GM21723 (cell line): ENCODE results near the gene OGN.
"Not testable (repeated sequence)": the region's sequence is repeated elsewhere in the genome, so short reads cannot be mapped to it uniquely, and the experiment has no call there.

Source experiments
- ATAC-seq: cut with Tn5 transposase; IDR thresholded peaks from one replicate; pipeline ENCODE4 v1.9.1; 2021; ENCODE audit warnings: mild to moderate bottlenecking, moderate library complexity; ENCODE audit not compliant: unreplicated experiment

The OGN gene, protein sequence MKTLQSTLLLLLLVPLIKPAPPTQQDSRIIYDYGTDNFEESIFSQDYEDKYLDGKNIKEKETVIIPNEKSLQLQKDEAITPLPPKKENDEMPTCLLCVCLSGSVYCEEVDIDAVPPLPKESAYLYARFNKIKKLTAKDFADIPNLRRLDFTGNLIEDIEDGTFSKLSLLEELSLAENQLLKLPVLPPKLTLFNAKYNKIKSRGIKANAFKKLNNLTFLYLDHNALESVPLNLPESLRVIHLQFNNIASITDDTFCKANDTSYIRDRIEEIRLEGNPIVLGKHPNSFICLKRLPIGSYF

DNA sequence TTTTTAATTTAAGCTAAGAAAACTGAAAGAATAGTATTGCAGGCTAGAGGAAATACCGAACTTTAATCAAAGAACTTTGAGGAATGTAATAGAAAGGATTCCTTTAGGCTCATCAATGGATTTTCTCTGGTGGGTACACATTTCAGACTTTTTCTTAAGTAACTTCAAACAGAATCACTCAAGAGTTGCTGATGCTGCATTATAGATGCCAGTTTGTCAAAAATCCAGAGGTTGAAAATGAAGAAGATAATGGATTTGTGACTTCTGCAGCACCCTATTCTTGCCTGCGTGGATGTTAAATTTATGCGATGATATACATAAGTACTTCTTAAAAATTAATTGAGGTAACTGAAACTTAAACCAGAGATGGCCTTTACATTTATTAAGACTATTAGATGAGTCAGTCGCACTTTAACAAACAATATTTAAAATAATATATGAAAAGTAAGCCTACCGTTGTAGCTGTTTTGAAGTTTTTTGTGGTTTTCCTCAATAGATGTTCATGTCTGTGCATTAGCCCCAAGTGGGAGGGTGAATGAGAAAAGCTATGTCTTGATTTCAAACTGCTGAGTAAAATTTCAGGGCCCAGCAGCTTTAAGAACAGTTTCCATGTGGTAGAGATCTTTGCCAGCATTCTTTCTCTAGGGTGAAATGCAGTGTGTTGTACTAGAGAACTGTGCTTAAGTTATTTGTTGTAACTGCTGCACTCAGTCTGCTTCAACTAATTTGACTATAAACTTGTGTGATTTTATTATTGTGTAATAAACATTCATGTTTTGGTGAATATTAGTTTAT, at the start of gene OGN:
Gene OGN, minus strand, starts transcription at position 537 of the 795 bp plus-strand sequence. CDS start 1,171 bp downstream, outside the sequence.
- ATAC-seq, result no peak

DNA sequence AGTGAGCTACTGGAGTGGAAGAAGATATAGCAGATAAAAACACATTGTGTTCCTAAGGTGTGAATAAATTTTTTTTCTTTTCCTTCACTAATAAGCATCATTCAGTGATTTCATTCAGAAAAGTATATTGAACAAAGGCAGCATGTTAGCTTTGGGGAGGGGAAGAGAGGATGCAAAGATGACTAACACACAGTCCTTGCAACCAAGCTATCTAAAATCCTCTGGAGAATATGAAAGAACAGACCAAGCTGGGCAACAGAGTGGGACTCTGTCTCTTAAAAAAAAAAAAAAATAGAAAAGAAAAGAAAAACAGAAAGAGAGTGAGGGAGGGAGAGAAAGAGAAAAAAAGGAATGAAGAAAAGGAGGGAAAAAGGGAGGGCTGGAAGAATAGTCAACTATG, 42.2 kb upstream of the OGN start:
- ATAC-seq, result no peak

DNA sequence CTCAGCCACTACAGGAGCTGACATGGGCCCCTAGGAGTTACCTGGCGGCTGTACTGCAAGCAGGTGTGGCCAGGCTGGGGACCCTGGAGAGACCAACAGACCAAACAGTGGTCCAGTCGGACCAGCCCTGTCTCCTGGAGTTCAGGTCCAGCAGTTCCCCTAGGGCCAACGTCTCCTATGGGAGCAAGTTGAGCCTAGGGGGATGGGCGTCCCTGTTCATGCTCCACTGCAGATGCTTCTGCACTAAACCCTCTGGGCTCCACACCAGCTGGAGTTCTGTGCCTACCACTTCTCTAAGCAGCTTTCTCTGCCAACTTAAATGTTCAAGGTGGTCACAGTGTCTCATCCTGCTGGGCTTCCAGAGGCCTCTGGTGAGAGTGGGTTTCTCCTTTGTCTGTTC, 40.5 kb upstream of the OGN start:
- ATAC-seq, result no peak

DNA sequence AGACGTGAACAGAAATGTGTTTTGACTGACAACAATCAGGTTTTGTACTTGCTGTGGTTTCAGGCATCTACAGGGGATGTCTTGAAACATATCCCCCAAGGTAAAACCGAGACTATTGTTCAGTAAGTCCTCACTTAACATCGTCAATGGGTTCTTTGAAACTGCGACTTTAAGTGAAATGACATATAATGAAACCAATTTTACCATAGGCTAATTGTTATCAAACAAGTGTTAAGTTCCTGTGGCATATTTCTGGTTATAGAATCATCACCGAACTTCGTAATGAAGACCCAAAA, 36.3 kb upstream of the OGN start:
- ATAC-seq, result peak; percentile 47

DNA sequence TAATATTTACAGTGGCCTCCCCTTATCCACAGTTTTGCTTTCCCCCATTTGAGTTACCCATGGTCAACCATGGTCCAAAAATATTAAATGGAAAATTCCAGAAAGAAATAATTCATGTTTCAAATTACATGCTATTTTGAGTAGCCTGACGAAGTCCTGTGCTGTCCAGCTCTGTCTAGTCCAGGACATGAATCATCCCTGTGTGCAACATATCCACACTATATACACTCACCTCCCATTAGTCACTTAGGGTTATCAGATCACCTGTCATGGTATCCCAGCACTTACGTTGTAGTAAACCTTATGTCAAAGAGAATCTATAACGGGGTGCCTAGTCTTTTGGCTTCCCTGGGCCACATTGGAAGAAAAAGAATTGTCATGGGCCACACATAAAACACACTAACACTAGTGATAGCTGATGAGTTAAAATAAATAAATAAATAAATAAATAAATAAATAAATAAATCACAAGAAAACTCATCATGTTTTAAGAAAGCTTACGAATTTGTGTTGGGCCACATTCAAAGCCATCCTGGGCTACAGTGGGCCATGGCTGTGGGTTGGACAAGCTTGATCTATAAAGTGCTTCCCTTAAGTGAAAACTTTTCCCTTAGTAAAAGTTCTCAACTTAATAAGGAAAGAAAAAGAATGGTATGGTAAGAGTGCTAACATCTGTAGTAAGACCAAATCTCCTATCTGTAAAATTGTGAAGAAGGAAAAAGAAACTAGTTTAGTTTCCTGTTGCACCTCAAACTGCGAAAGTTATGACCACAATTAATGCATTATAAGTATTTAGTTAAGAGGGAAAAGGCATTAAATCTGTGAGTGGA, 35.8 kb upstream of the OGN start:
- no peak for ATAC-seq

DNA sequence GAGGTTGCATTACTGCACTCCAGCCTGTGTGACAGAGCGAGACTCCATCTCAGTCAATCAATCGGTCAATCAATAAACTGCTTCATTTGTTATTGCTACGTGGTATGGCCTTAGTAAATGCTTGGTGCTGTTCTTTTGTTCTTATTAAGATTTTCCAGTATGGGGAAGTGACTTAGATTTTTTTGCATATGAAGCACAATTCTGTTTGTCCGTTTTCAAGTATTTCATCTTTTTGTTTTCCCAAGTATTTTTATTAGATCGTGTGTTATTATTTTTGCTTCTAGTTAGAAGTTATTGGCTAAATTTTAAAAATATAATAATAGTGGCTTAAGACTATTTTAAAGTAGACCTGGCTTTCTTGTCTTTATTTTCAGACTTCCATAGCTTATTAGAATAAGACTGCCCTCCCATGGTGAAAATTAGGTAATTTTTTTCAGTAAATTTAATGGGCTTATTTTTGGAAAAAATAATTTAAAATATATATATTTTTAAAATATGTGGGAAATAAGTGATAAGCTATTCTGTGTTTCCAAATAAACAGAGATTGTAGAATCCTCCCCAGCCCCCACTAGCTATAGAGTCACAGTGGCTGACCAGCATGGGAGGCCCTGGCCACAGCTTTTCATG, 34.6 kb upstream of the OGN start:
- ATAC-seq, result no peak

DNA sequence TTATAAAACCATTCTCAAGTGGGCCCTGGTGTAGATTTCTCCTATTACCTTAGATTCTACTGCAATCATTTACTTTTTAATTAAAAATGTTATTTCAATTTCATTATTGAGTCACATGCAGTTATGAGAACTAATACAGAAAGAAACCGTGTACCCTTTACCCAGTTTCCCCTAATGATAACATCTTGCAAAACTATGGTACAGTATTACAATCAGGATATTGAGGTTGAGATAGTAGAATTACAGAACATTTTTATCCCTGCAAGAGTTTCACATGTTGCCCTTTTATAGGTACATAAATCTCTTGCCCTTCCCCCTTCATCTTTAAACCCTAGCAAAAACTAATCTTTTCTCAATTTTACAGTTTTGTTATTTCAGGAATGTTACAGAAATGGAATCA, 30.9 kb upstream of the OGN start:
- ATAC-seq, result no peak

DNA sequence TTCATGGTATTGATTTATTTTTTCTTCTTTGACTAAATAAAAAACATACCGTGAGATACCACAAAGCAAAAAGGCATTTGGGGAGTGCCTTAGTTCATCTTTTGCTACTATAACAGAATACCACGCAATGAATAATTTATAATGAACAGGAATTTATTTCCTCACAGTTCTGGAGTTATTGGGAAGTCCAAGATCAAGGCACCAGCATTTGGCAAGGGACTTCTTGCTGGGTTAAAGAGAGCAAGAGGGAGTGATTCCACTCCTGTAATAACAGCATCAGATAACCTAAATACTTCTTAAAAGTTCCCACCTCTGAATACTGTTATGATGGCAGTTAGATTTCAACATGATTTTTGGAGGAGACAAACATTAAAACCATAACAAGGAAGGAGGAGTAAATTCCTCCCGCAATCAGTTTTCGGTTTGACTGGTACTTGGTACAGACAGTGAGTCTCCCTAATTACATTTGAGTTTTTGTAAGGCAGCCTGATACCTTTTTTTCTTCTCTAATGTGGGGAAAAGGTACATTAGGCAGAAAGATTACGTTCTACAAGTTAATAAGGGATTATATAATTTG, 28.7 kb upstream of the OGN start:
- ATAC-seq, result no peak

DNA sequence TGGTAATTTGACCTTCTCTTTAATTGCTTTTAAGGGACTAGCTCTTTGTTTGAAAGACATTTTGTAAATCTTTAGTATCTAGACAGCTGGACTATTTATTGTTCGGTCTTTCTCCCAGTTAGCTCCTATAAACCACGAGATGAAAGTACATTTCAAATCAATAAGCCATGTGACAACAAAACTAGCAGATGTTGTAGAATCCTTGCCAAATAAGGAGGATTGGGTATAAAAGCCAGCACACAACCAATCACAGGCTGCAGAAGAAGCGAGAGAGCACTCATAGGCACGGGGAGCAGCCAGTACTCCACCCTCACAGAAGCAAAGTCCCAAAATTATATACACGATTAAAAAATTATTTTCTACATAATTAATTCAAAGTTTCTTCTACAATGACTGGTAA, 28.0 kb upstream of the OGN start:
- no peak for ATAC-seq

DNA sequence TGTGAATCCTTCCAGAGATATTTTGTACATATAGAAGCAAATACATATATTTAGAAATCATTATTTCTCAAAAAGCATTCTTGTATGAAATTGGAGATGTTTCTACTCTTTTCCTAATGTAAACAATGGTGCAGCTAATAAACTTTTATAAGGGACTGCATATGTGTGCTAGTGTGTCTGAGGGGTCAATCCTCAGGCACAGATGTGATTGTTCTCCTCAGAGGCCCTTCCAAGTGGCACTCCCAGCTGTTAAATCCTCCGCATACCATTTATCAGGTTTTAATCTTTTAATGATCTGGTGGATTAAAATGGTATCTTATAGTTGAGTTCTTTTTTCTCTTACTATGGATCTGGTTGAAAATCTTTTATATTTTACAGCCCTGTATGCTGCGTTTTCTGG, 25.5 kb upstream of the OGN start:
- ATAC-seq, result no peak

DNA sequence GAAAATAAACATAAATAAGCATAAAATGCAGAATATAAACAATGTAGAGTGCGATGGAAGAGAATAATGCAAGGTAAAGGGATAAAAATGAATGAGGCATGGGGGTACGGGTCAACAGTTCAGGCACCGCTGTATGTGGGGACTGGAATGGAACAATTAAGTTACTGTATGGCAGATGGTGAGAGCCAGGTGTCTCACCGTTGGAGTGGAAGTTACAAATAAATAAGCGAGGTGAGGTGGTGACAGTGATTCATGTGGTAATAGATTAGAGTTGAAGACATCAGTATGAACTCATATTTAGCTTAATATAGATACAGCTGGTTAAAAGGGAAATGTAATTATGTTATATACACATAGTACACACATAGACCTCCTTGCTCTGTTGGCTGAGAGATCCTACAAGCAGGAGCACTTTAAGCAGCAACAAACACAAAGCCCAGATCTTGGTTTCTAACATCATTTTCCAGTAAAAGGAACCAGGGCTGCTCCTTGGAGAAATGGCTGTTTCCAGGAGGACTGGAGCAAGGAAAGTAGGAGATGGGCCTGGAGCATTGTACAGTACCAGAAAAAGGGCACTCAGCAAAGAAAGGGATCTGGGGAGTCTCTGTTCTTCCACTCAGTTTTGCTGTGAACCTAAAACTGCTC, 22.2 kb upstream of the OGN start:
- no peak for ATAC-seq

DNA sequence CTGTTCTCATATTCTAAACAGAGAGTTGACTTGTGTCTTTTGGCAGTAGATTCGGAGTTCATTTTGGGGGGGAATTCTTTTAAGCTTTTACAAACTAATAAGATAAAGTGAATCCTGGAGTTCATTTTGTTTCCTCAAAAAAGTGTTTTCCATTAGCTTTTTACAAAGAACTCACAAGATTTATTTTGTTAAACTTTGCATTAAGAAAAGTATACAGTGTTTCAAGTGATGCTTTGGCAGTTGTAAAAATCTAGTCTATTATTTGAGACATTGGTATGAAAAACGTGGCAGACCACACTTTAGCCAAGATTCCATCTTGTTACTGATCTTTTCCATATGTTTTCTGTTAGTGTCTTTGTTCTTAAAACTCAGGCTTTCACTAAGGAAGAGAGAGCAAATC, 21.1 kb upstream of the OGN start:
- ATAC-seq, result no peak

DNA sequence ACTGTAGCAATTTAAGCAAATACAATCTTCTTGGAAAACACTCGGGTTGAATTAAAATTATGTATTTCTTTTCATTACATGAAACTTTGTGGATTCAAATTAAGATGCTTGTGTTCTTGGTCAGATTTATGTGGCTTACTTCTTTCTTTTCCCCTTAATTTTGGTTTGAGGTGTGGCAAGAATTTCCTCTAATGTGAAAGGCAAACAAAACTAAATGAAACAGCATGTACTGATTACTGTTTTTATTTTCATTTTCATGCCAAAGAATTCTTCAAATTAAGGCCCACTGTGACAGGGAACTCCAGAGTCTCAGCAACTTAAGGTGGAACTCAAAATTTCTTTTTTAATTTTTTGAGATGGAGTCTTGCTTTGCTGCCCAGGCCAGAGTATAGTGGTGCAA, 20.0 kb upstream of the OGN start, which contains the start of gene OMD:
Gene OMD, minus strand, starts transcription at position 132 of the 400 bp plus-strand sequence. CDS start 6,913 bp downstream, outside the sequence.
- no peak for ATAC-seq

DNA sequence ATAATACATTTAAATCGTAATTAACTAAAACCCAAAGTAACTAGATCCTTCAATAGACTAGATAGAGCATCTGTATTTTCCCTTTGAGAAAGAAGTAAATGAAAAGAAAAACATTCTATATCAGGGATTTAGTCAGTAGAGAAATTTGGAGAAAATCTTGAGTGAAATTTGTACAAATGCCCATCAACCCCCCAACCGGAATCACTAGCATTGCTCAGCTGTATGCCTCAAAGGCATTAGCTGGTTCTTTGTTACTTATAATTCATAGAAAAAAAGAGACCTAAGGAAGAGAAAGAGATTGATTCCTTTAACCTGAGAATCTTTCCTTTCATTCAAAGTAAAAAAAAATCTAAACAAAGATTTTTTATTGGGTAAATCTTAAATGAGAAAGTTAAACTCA, 19.2 kb upstream of the OGN start:
- ATAC-seq, result no peak

DNA sequence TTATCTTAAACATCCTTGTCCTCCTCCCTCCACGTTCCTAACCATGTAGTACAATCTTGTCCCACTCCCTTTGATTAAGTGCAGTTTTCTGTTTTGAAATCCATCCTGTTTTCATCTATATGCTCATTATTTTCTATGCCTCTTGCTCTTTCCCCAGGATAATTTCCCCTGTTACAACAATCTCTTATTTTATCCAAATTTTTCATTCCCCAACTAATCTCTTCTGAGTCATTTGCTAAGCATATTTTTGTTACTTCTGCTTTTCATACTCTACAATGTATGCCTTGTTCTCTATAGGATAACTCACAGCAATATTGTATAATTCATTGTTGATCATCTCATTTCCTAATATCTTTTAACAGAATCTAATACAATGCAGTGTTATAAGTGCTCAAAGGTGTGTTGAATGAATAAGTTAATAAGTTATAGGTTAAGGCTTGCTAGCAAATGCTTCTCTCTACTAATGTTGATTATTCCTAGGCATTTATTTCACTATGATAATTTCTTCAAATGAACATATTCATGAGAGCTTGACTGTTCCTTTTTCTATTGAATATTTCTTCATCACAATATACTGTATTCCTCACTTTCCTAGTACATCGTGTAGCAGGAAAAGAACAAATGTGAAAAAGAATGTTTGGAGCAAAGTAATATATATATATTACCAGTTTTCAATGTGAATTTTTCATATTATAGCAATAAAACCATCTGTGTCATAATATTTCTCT, 18.4 kb upstream of the OGN start:
- no peak for ATAC-seq

DNA sequence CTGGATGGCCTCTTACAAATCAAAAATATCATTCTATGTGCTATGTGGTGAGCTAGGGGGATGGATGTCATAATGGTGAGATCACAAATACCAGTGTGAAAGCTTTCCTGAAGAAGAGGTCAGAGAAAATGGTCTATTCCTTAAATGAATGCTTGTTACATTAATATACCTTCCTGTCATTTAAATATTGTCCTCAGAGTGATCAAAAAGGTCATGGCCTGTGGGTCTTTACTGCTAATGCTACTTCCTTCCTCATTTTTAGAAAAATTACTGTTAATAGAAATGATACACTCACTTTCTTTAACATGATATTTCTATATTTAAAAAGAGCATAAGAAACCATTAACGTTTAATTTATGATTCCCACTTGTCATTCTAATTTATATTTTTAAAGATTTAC, 10.2 kb upstream of the OGN start:
- no peak for ATAC-seq

DNA sequence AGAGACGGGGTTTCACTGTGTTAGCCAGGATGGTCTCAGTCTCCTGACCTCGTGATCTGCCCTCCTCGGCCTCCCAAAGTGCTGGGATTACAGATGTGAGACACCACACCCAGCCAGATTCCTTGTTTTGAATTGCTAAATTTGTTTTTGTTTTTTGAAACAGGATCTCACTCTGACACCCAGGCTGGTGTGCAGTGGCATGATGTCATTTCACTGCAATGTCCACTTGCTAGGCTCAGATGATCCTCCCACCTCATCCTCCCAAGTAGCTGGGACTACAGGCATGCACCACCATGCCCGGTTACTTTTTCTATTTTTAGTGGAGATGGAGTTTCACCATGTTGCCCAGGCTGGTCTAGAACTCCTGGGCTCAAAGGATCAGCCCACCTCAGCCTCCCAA, 6.8 kb upstream of the OGN start:
- not testable (repeated sequence) for ATAC-seq

DNA sequence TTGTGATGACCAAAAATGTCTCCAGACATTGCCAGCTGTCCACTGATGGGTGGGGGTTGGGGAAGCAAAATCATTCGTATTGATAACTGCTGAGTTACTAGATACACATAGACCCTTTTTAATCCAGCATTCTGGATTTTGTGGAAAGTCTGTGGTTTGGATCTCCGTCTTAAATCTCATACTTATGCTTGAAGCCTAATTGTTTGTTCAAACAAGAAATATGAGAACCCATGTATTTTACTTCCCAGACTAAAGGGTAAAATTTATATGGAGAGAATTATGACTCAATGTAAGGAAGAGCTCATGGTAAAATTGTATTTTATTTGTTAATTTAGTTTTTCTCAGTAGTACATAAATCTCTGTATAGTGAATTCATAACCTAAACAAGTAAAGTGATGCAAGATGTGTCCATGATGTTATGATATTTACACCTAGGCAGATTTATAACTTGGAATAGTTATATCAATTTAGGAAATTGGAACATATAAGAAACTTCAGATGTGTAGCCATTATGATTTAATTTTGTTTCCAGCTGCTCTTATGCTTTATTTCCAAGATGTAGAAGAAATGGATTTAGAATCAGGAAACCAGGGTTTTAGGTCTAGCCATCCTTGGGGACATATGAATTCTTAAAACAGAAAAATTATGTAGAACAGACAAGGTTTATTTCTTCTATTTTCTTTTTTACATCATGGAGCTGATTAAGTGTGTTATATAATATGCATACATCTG, 4.5 kb upstream of the OGN start:
- ATAC-seq, result no peak

DNA sequence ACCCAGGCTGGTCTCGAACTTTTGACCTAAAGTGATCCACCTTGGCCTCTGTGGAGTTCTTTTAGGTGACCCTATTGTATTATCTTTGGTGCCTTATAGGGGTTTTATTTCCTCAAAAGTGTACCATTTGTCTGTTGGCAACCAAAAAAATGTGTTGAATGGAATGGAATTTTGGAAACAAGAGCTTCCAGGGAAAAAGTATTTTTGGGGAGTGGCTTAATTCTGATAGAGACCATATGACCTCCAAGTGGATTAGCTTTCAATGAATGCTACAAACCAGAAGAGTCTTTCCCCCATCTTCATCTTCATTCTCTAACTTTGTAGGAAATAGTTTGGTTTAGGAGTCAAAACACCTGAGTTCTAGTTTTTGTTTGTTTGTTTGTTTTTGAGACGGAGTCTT, 3.4 kb upstream of the OGN start:
- ATAC-seq, result no peak
